MG63 (cell line): ENCODE measurements around the gene CHCHD1. TPM values are rescaled to one million over a fixed set of nuclear protein-coding genes. Genes with fewer than 3 reads are reported as not detected.
A peak's percentile ranks its signal among the peaks of the same experiment; 100 is the strongest.

ENCODE experiments used
- DNase-seq: peaks from one replicate; pipeline ENCODE4 v3.0.0-alpha.2; 2020
- H3K27me3 ChIP-seq: fragments of 250-450 bp; sonication (Bioruptor Pico); 2 replicates; pipeline ENCODE4 v1.5.1; 2020; ENCODE audit warnings: mild to moderate bottlenecking, moderate library complexity
- H3K36me3 ChIP-seq: fragments of 250-450 bp; sonication (Bioruptor Pico); 2 replicates; pipeline ENCODE4 v1.5.1; 2020; ENCODE audit warnings: mild to moderate bottlenecking, moderate library complexity
- H3K4me3 ChIP-seq: fragments of 250-450 bp; sonication (Bioruptor Pico); 2 replicates; pipeline ENCODE4 v1.5.1; 2020; ENCODE audit warnings: mild to moderate bottlenecking, moderate library complexity
- H3K9me3 ChIP-seq: fragments of 250-450 bp; sonication (Bioruptor Pico); 2 replicates; pipeline ENCODE4 v1.5.1; 2020; ENCODE audit warnings: mild to moderate bottlenecking, moderate library complexity
- total RNA-seq: library from RNA; depleted of rRNA; stranded (reverse); fragments of >200 nt; shearing (Covaris generic); gene quantifications from 2 replicates; pipeline ENCODE4 v1.2.3, GENCODE V29; 2014; ENCODE audit warnings: low replicate concordance

The CHCHD1 gene
- total RNA-seq, 1 experiment from 2014 or later = 58.5 TPM

DNA sequence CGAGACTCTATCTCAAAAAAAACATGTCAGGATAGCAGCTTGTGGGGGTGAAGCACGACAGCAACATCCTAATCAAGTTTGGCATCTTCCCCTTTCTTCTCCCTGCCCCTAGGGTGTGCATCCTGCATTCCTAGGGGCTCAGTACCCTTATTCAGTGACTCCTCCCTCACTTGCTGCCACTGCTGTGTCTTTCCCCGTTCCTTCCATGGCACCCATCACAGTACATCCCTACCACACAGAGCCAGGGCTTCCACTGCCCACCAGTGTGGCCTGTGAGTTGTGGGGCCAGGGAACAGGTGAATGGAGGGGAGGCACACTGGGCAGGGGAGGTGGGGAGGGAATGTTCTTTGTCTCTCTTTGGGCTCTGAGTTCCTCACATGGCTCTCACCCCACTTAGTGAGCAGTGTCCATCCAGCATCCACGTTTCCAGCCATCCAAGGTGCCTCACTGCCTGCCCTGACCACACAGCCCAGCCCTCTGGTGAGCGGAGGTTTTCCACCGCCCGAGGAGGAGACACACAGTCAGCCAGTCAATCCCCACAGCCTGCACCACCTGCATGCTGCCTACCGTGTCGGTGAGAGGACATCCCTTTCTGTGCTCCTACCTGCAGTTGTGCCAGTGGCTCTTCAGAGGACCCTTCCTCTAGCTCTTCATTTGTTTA lies 18.2 kb downstream of the CHCHD1 start:
- no peak for DNase-seq

DNA sequence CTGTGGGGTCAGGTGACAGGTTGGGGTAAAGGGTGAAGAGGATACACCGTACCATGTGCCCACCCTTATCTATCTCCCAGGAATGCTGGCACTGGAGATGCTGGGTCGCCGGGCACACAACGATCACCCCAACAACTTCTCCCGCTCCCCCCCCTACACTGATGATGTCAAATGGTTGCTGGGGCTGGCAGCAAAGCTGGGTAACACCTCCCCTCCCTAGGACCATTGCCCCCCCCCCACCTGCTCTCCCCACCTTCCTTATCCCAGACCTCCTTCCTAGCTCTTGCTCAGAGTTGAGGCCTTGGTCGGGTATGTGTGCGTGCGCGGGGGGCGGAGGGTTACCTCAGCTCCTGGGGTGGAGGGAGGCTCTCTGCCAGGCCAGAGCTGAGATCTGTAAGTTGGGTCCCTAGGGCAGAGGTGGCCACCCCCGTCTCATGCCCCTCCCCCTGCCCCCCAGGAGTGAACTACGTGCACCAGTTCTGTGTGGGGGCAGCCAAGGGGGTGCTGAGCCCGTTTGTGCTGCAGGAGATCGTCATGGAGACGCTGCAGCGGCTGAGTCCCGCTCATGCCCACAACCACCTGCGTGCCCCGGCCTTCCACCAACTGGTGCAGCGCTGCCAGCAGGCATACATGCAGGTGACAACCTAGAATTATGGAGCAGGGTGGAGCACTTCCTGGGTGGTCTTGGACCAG lies 18.9 kb downstream of the CHCHD1 start:
- Histone ChIP-seq H3K4me3 (no peak overlapping the region), H3K9me3 (no peaks in the 10 kb centered on the region), H3K36me3 (peaks cover 42% of the 10 kb centered on the region), H3K27me3 (no peaks in the 10 kb centered on the region)
- no peak for DNase-seq

More for the DNA sequence above, 18.2 kb downstream of the CHCHD1 start:
- H3K4me3 ChIP-seq = no peak overlapping the region
- H3K27me3 ChIP-seq = no peaks in the 10 kb centered on the region
- peaks cover 38% of the 10 kb centered on the region for H3K36me3 ChIP-seq
- H3K9me3 ChIP-seq = no peaks in the 10 kb centered on the region

DNA sequence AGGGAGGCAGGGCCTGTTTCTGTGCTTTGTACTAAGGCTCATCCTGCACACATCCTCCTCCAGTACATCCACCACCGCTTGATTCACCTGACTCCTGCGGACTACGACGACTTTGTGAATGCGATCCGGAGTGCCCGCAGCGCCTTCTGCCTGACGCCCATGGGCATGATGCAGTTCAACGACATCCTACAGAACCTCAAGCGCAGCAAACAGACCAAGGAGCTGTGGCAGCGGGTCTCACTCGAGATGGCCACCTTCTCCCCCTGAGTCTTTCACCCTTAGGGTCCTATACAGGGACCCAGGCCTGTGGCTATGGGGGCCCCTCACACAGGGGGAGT lies 19.4 kb downstream of the CHCHD1 start:
- Histone ChIP-seq H3K36me3 (peaks cover 41% of the 10 kb centered on the region), H3K9me3 (no peaks in the 10 kb centered on the region), H3K27me3 (no peaks in the 10 kb centered on the region), H3K4me3 (no peak overlapping the region)
- DNase-seq = no peak

DNA sequence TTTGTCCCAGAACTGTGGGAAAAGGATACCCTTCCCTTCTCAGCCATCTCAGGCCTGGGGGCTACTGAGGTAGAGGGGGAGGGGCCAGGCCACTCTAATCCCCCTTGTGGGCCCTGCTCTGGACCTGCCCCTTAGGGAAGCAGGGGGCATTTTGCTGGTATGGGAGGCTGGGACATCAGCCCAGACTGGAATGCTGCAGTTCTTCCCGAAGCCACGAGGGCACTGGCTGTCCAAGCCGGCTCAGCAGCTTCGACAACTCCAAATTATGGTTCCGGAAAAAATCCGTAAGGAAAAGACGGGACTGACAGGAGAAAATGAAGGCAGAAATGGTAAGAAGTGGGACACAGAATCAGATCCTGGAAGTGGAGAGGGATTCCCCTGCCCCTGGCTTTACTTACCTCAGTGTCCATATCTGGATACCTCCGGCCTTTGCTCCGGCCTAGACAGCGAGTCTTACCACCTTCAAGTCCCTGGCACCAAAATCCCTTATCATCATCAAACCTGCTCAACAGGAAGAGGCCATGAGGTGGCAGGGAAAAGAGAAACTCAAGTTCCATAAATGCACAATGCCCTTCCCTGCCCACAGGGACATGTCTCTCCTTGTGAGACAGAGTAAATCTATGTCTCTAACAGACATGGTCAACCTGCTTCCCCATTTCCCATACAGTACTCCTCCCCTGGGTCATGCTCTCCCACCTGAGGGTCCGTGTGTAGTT lies 20.6 kb downstream of the CHCHD1 start:
- Histone ChIP-seq H3K36me3 (peaks cover 29% of the 10 kb centered on the region), H3K9me3 (no peaks in the 10 kb centered on the region), H3K27me3 (no peaks in the 10 kb centered on the region), H3K4me3 (no peak overlapping the region)
- no peak for DNase-seq

DNA sequence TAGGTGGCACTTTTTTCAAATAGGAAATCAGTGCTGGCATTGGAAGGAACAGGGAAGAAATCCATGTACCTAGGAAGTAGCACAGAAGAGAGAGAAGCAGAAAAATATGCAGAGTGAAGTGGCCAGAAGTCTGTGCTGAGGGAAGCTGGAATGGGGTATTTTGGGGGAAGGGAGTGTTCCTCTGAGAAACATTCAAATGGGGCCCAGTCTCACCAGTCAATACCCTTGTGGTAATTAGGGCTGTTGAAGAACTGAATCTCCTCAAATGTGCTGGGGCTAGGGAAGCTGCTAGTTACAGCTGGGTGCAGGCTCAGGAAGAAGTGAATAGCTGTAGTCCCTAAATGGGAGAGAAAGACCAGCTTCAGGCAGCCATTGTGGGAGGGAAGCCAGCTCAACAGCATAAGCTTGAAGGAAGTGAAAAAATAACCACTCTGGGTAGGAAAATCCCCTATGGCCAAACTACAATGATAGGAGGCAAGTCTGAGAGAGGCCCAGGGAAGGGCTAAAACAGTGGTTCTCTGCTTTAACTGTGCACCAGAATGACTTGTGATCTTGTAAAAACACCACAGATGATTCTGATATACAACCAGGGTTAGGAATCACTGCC lies 21.9 kb downstream of the CHCHD1 start:
- Histone ChIP-seq H3K27me3 (no peaks in the 10 kb centered on the region), H3K9me3 (no peaks in the 10 kb centered on the region), H3K4me3 (no peak overlapping the region), H3K36me3 (peaks cover 20% of the 10 kb centered on the region)
- no peak for DNase-seq

DNA sequence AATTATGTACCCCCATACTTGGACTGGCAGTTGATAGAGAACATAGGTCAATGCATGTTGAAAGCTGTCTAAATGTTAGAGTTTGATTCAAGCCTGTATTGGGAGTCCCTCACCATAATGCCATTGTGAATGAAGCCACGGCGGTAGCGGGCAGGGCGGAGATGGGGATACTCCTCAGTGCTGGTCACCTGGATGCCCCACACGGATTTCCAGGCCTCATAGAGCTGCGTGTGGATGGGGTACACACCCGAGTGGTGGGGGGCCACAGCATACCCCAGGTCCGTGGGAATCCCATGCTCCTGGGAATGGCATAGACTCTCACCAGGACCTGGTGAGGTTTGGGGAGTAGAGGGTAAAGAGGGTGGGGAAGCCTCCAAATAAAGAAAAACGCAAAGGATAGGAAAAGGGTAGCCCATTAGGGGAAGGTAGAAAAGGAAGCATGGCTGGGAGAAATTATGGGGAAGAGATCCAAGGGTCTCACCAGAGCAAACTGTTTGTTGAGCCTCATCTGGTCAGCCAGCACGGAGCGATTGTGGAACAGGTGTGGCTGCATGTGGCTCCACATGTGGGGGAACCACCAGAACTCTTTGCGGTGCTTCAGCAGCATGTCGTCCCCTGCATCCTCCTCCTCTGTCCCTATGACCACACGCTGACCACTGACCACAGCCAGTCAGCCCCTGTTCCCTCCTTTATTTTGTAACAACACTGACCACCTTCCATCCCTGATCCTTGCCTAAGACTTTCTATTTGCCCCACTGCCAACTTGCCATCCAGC lies 24.5 kb downstream of the CHCHD1 start:
- peaks cover 19% of the 10 kb centered on the region for H3K36me3 ChIP-seq

DNA sequence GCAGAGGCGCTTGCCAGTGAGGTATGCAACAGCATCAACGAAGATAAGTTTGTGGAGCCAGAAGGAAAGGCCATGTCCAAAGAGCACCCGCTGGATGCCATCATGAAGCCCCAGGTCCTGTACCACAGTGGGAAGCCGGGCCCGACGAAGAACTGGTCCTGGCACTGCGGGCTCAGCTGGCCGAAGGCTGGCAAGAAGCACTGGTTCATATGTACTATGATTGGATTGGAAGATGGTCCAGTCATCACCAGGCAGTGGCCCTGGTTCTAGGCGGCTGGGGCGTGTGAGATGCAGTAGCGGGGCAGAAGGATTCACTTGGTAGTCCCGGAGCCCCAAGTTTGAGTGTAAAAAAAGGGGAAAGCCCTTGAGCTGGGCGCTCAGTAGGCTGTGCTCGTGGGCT lies 25.6 kb downstream of the CHCHD1 start:
- H3K9me3 ChIP-seq = no peaks in the 10 kb centered on the region
- peaks cover 15% of the 10 kb centered on the region for H3K36me3 ChIP-seq
- H3K4me3 ChIP-seq = no peak overlapping the region
- H3K27me3 ChIP-seq = no peaks in the 10 kb centered on the region
- no peak for DNase-seq

More for the DNA sequence above, 24.5 kb downstream of the CHCHD1 start:
- DNase-seq = no peak
- Histone ChIP-seq H3K9me3 (no peaks in the 10 kb centered on the region), H3K4me3 (no peak overlapping the region), H3K27me3 (no peaks in the 10 kb centered on the region)

- no peak for DNase-seq
- Histone ChIP-seq H3K27me3 (no peaks in the 10 kb centered on the region), H3K9me3 (no peaks in the 10 kb centered on the region), H3K36me3 (peaks cover 10% of the 10 kb centered on the region), H3K4me3 (no peak overlapping the region)
Observed at GRCh38 chr10:73808021-73808815, 26.4 kb downstream of the CHCHD1 start.

DNA sequence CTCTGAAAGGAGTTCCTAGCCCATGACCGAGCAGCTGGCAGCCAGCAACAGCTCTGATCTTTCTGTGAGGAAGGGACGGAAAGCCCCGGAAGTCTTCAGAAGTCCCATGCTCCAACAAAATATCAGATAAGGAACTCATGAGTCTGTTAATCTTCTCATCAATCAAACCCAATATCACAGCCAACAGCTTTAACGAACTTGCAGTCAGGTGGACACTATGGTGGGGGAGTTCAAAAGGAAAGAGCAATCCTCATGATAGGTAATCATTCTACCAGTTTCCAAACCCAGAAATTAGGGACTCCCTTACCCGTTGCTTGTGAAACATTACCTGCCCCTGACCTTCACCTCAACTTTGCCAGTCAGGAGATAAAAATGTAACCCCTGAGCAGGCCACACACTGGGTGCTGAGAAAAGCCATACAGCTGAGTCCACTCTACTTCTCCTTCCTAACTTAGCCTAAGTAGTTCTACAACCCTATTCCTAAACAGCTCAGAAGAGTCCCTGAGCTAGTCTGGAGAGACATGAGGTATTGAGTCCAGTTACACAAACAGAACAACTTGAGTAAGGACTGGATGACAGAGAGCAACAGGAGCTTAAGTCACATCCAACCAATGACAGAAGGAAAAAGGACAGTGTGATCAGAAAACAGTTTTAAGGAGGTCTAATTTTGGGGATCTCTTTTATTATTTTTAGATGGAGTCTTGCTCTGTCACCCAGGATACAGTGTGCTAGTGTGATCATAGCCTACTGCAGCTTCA lies 27.4 kb downstream of the CHCHD1 start:
- Histone ChIP-seq H3K9me3 (no peaks in the 10 kb centered on the region), H3K36me3 (peaks cover 14% of the 10 kb centered on the region), H3K27me3 (no peaks in the 10 kb centered on the region), H3K4me3 (no peak overlapping the region)
- no peak for DNase-seq

GRCh38 chr10:73810358-73810734 lies 28.5 kb downstream of the CHCHD1 start:
- Histone ChIP-seq H3K9me3 (no peaks in the 10 kb centered on the region), H3K4me3 (peak overlapping the region; percentile 73), H3K27me3 (no peaks in the 10 kb centered on the region), H3K36me3 (peaks cover 17% of the 10 kb centered on the region)
- DNase-seq = no peak

- H3K9me3 ChIP-seq = no peaks in the 10 kb centered on the region
- H3K27me3 ChIP-seq = no peaks in the 10 kb centered on the region
- H3K36me3 ChIP-seq = peaks cover 18% of the 10 kb centered on the region
- peak overlapping the region; percentile 73 for H3K4me3 ChIP-seq
- DNase-seq = peak; percentile 38
Observed at GRCh38 chr10:73810735-73811465, 29.1 kb downstream of the CHCHD1 start.

DNA sequence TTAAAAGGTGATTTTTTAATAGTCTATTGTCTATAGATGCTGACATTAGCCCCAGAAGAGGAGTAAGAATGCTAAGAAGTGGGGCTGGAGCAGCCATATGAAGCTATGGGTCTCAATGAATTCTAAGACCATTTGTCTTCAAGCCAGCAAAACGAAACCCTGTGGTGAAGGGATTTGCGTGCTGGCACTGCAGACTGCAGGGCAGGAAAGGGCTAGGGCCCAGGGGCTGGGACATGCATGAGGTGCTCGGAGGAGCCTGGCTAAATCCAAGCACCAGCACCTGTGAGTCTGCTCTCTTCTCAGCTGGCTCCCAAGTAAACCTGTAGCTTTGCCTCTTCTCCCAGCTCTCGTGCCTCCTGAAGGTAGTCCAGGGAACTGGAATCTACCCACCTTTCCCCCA lies 30.8 kb downstream of the CHCHD1 start:
- no peaks in the 10 kb centered on the region for H3K27me3 ChIP-seq
- DNase-seq = no peak

GRCh38 chr10:73813333-73813732 lies 31.5 kb downstream of the CHCHD1 start:
- Histone ChIP-seq H3K9me3 (no peaks in the 10 kb centered on the region), H3K27me3 (no peaks in the 10 kb centered on the region), H3K4me3 (no peak overlapping the region), H3K36me3 (peaks cover 33% of the 10 kb centered on the region)
- no peak for DNase-seq

More for the DNA sequence above, 30.8 kb downstream of the CHCHD1 start:
- H3K4me3 ChIP-seq = no peak overlapping the region
- peaks cover 32% of the 10 kb centered on the region for H3K36me3 ChIP-seq
- no peaks in the 10 kb centered on the region for H3K9me3 ChIP-seq

DNA sequence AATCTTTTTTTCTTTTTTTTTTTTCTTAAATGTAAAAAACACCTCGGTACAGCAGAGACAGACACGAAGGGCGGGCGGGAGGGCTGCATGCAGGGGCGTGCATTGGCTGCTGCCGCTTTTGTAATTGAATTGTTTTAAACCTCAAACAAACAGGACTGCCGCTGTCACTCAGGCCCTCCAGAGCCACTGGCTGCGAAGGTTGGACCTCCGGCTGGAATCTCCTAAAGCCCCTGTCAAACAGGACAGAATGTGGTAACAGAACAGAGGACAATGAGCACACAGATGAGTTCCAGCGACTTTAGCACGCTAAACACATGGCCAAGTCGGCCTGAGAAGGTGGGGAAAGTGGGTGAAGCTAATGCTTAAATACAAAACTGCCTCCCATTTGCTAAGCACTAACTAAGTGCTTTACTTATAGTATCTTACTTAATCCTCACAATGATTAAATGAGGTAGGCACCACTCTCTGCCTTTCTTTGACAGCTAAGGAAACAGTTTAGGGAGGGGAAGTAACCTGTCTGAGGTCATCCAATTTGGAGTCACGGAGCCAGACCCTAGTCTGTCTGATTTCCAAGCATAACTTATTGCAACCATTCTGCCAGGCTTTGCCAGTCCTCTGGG lies 32.5 kb downstream of the CHCHD1 start:
- Histone ChIP-seq H3K36me3 (peaks cover 33% of the 10 kb centered on the region), H3K9me3 (no peaks in the 10 kb centered on the region), H3K4me3 (no peak overlapping the region), H3K27me3 (no peaks in the 10 kb centered on the region)
- no peak for DNase-seq
